Upper lobe of left lung (tissue), 4 donors: Measurements from ENCODE around the gene IL1RAPL2.

Source experiments
- POLR2A ChIP-seq, 4 donors: fragments of 450-650 bp; IDR thresholded peaks; one replicate each; pipeline ENCODE4 v1.5.1; 2016 to 2017; ENCODE audit warnings: antibody characterized with exemption in 4 of 4, mild to moderate bottlenecking in 2 of 4
- POLR2AphosphoS5 ChIP-seq, 2 donors: sonication (generic); formaldehyde crosslinking; IDR thresholded peaks; one replicate each; pipeline ENCODE4 v1.5.1; 2017; ENCODE audit warnings: antibody characterized with exemption in 2 of 2
- TF ChIP-seq, protein P1 (sequence below), 6 experiments: fragments of 450-650 bp in 4 of 6; fragments of 200-600 bp in 2 of 6; sonication (generic) in 2 of 6; IDR thresholded peaks; one replicate each; pipeline ENCODE4 v1.5.1; 2016 to 2019; ENCODE audit warnings: antibody characterized with exemption in 6 of 6

GRCh38 chrX:104712515-104712914, 146.5 kb downstream of the IL1RAPL2 start:
- TF ChIP-seq, protein P1, sequence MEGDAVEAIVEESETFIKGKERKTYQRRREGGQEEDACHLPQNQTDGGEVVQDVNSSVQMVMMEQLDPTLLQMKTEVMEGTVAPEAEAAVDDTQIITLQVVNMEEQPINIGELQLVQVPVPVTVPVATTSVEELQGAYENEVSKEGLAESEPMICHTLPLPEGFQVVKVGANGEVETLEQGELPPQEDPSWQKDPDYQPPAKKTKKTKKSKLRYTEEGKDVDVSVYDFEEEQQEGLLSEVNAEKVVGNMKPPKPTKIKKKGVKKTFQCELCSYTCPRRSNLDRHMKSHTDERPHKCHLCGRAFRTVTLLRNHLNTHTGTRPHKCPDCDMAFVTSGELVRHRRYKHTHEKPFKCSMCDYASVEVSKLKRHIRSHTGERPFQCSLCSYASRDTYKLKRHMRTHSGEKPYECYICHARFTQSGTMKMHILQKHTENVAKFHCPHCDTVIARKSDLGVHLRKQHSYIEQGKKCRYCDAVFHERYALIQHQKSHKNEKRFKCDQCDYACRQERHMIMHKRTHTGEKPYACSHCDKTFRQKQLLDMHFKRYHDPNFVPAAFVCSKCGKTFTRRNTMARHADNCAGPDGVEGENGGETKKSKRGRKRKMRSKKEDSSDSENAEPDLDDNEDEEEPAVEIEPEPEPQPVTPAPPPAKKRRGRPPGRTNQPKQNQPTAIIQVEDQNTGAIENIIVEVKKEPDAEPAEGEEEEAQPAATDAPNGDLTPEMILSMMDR (IDR thresholded peaks at IDR 0.05): no peak
- no peak for TF ChIP-seq POLR2A (IDR thresholded peaks at IDR 0.05)
- TF ChIP-seq POLR2AphosphoS5 (IDR thresholded peaks at IDR 0.05): no peak
